Measurements from ENCODE around the gene ZBP1.

ZBP1 gene

GRCh38 chr20:57600320-57601210 lies 19.7 kb downstream of the ZBP1 start:
- no peak for TF ChIP-seq CTCF (conservative IDR thresholded peaks at IDR 0.05)
- H3K27ac ChIP-seq = no peak overlapping the region

GRCh38 chr20:57598491-57598890 lies 21.7 kb downstream of the ZBP1 start:
- TF ChIP-seq CTCF (conservative IDR thresholded peaks at IDR 0.05) = no peak
- H3K27ac ChIP-seq = no peak overlapping the region

- TF ChIP-seq CTCF (conservative IDR thresholded peaks at IDR 0.05) = no peak
- no peak overlapping the region for H3K27ac ChIP-seq
These were observed 22.2 kb downstream of the ZBP1 start for GRCh38 chr20:57598060-57598459.

GRCh38 chr20:57596998-57597939 lies 23.0 kb downstream of the ZBP1 start:
- TF ChIP-seq CTCF (conservative IDR thresholded peaks at IDR 0.05) = peak; percentile 98
- H3K27ac ChIP-seq = peak overlapping the region; percentile 44; the same call in 1 of the 2 replicates

GRCh38 chr20:57596358-57596757 lies 23.9 kb downstream of the ZBP1 start:
- TF ChIP-seq CTCF (conservative IDR thresholded peaks at IDR 0.05) = no peak
- H3K27ac ChIP-seq = peak overlapping the region; percentile 44; the same call in 1 of the 2 replicates

- TF ChIP-seq CTCF (conservative IDR thresholded peaks at IDR 0.05) = no peak
- H3K27ac ChIP-seq = no peak overlapping the region
These were observed 24.9 kb downstream of the ZBP1 start for GRCh38 chr20:57595041-57596030.
